Dermis microvascular lymphatic vessel endothelial cell (primary cell): Measurements from ENCODE around the gene VKORC1L1. TPM values are rescaled to one million over a fixed set of nuclear protein-coding genes. Genes with fewer than 3 reads are reported as not detected.
A peak's percentile ranks its signal among the peaks of the same experiment; 100 is the strongest.
"Not testable (repeated sequence)": the region's sequence is repeated elsewhere in the genome, so short reads cannot be mapped to it uniquely, and the experiment has no call there.

Source experiments
- DNase-seq, 2 donors: peaks; one replicate each; pipeline versions ENCODE4 v3.0.0 to v3.0.0-alpha.2; 2010; ENCODE audit warnings: low read depth in 2 of 2
- total RNA-seq: library from RNA; depleted of rRNA; stranded (reverse); fragments of >200 nt; gene quantifications from 2 replicates; pipeline ENCODE4 v1.2.1, GENCODE V29; 2014

VKORC1L1 gene
- total RNA-seq, 1 donor from 2014 or later, result 16.6 TPM

- DNase-seq, result not testable (repeated sequence)
Measured at GRCh38 chr7:65884983-65885382, 12.1 kb downstream of the VKORC1L1 start.

GRCh38 chr7:65885533-65885932 lies 12.7 kb downstream of the VKORC1L1 start:
- not testable (repeated sequence) for DNase-seq

- not testable (repeated sequence) for DNase-seq
Measured at GRCh38 chr7:65888434-65889156, 15.7 kb downstream of the VKORC1L1 start.

GRCh38 chr7:65889722-65890121 lies 16.8 kb downstream of the VKORC1L1 start:
- not testable (repeated sequence) for DNase-seq

GRCh38 chr7:65892161-65892560 lies 19.3 kb downstream of the VKORC1L1 start:
- DNase-seq, result no peak

- DNase-seq, result no peak
Measured at GRCh38 chr7:65892835-65893234, 20.0 kb downstream of the VKORC1L1 start.

GRCh38 chr7:65896279-65896870 lies 23.5 kb downstream of the VKORC1L1 start:
- DNase-seq, result no peak

- DNase-seq, result not testable (repeated sequence)
Measured at GRCh38 chr7:65897289-65897688, 24.4 kb downstream of the VKORC1L1 start.

- not testable (repeated sequence) for DNase-seq
Measured at GRCh38 chr7:65898677-65899447, 26.0 kb downstream of the VKORC1L1 start.

- no peak for DNase-seq
Measured at GRCh38 chr7:65902306-65902705, 29.4 kb downstream of the VKORC1L1 start.

GRCh38 chr7:65907501-65908198 lies 34.8 kb downstream of the VKORC1L1 start:
- no peak for DNase-seq

GRCh38 chr7:65910237-65910636 lies 37.4 kb downstream of the VKORC1L1 start:
- DNase-seq, result no peak

GRCh38 chr7:65912237-65912636 lies 39.4 kb downstream of the VKORC1L1 start:
- peak in 1 of 2 donors; percentile 13 for DNase-seq

GRCh38 chr7:65915921-65916657 lies 43.2 kb downstream of the VKORC1L1 start:
- no peak for DNase-seq

GRCh38 chr7:65923316-65923715 lies 50.4 kb downstream of the VKORC1L1 start:
- DNase-seq, result no peak

GRCh38 chr7:65924193-65924592 lies 51.3 kb downstream of the VKORC1L1 start:
- DNase-seq, result no peak

- no peak for DNase-seq
Measured at GRCh38 chr7:65925040-65925439, 52.2 kb downstream of the VKORC1L1 start.

- DNase-seq, result no peak
Measured at GRCh38 chr7:65926588-65926987, 53.7 kb downstream of the VKORC1L1 start.

- no peak for DNase-seq
Measured at GRCh38 chr7:65927489-65928448, 54.9 kb downstream of the VKORC1L1 start.

- DNase-seq, result no peak
Measured at GRCh38 chr7:65931685-65932084, 58.8 kb downstream of the VKORC1L1 start.
